PC-9 (cell line): Measurements from ENCODE around the gene NASP.

ENCODE experiments used
- CTCF ChIP-seq: fragments of 200-600 bp; sonication (generic); conservative IDR thresholded peaks from 2 replicates; pipeline ENCODE4 v1.6.1; 2017; ENCODE audit warnings: mixed run types, antibody characterized with exemption, mild to moderate bottlenecking, moderate library complexity
- EZH2 ChIP-seq: fragments of 200-600 bp; sonication (generic); IDR thresholded peaks from 2 replicates; pipeline ENCODE4 v1.8.0; 2017; ENCODE audit warnings: antibody characterized with exemption, low read depth

DNA sequence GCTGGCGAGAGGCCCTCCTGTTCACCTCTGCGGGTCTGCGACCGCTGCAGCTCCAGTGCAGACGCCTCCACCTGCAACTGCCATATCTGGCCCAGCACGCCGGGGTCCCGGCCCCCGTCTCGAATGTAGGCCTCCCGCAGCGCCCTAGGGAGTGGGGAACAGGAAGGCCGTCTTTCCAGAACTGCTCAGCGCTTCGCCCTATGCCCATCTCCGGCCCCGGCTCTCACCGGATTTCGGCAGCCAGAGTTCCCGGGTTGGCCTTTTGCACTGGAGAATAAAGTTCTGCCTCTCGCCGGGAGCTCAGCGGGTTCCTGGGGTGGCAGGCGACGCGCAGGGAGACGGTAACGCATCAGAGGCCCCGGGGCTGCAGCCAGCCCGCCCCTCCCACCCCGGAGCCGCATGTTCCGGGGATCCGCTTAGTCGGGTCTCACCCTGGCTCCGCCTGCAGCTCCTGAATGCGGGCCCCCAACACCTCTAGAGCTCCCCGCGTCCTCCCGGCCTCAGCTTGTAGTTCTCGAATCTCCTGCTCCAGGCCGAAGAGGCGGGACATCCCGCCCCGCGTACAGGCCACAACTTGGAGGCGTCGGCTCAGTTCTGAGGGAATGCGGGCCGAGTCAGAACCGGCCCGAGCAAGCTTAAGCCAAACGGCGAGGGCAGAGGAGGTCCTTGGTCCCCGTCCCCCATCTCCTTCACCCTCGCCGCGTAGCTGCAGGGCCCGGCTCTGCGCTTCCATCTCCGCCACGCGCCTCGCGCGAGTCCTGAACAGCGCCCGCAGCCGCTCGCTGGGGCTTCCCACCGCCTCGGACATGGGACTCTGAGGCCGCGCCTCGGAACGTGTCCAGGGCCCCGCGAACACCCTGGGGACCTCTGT is 38.9 kb downstream of the NASP start:
- TF ChIP-seq EZH2: no peak
- no peak for TF ChIP-seq CTCF
